NCI-H187 (cell line): Measurements from ENCODE around the gene PLD1.
"Not testable (repeated sequence)": the region's sequence is repeated elsewhere in the genome, so short reads cannot be mapped to it uniquely, and the experiment has no call there.

Experiments
- DNase-seq, 2 experiments: peaks; one replicate each; lab custom pipeline; 2025; lab: John Stamatoyannopoulos, UW

The PLD1 gene

GRCh38 chr3:171699601-171700000, 110.7 kb downstream of the PLD1 start:
- DNase-seq: no peak

DNA sequence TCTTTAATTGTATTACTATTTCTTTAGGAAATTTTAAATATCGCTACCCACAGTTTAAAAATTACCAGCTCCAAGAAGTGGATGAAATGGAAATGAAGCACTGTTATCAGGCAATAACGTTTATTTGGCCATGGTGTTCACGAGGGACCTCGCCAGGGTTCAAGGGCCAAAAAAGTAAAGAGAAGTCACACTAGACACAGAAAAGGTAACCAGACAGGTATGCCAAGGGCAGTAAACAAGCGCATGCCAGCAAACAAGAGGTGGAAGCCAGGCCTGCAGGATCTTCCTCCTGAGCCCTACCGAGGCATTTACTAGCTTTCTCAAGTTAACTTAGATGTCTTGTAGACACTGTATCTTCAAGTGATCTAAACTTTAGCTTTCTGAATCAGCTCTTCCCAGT, 113.5 kb downstream of the PLD1 start:
- DNase-seq: no peak

DNA sequence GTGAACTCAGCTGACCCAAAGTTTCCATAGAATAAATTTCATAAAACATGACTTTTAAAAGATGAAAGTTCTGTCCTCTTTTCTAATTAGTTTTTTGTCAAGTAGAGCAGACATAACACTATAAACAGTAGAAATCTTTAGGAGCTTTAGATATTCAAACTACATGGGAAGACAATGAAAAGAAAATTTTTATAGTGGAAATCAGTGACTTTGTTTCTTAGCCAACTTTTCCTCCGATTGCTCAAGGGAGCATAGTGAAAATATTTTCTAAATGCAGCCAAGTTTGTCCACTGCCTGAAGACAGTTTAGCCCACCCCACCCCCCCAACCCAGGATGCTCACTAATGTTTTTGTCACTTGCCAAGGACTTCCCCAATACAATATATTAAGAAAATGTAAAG, 114.9 kb downstream of the PLD1 start:
- no peak for DNase-seq

DNA sequence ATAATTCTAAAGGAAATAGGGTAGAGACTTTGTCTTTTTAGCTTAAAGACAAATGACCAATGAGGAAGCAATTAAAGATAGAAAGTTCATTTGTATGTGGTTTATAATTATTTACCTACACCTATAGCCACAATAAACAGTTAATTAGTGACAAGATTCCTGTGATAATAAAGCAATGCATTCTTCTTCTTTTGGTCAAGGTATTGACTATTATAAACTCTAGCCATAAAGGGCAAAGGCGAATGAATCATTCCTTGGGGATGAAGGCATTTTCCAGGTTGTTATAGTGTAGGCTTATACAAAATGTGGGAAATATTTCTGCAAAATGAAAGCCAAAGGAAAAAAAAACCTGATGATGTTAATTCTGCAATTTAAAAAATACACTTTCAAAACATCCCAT, 115.4 kb downstream of the PLD1 start:
- DNase-seq: no peak

DNA sequence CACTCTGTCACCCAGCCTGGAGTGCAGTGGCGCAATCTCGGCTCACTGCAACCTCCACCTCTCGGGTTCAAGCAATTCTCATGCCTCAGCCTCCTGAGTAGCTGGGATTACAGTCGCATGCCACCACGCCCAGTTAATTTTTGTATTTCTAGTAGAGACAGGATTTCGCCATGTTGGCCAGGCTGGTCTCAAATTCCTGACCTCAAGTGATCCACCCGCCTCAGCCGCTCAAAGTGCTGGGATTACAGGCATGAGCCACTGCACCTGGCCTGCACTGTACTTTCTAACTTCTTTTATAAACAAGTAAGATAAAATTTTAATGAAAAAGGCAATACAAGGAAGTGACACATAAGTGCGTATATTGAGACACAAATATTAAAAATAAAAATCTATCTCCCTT, 117.7 kb downstream of the PLD1 start:
- not testable (repeated sequence) for DNase-seq

GRCh38 chr3:171691485-171691884, 118.8 kb downstream of the PLD1 start:
- no peak for DNase-seq

DNA sequence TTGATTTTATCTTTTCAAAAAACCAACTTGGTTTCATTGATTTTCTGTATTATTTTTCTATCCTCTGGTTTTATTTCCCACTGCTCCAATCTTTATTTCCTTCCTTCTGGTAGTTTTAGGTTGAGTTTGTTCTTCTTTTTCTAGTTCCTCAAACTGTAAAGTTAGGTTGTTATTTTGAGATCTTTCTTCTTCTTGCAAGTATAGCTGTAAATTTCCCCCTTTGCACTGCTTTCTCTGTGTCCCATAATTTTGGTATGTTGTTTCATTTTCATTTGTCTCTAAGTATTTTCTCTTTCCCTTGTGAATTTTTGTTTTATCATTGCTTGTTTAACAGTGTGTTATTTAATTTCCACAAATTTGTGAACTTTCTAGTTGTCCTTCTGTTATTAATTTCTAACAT, 120.0 kb downstream of the PLD1 start:
- DNase-seq: no peak

DNA sequence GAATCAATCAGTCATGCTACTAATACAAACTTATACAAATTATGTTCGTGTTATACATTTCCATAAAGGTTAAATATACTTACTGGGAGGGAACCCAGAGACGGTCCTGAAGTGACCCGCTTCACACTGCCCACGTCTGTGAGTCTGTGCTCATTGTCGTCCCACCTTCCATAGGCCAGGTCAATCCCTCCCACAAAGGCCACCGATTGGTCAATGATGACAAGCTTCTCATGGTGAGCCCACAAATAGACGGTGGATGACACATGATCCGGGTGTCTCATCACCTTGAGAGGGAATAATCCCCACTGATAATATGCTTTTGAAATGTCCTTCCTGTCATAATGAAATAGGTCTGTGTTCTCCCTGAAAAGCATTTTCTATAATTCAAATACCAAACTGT, 121.7 kb downstream of the PLD1 start:
- DNase-seq: no peak

GRCh38 chr3:171688002-171688401, 122.3 kb downstream of the PLD1 start:
- no peak for DNase-seq

- DNase-seq: no peak
Measured at GRCh38 chr3:171687581-171687980, 122.7 kb downstream of the PLD1 start.

DNA sequence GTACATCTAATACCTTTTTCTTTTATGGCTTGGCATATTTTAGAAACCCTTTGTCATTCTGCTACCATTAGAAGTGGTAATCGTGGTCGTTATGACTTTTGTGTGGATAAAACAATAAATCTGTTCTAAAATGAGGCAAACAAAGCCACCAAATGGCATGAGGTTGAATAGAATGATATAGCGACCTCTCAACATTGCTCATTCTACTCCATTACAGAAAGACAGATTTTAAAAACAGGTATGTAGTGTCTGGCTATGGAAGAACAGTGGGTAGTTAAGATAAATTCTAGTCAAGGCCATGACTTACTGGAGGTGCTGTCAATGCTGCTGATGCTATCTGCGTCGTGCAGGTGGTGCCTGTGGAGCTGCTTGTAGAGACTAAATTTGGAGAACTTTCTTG, 123.2 kb downstream of the PLD1 start:
- DNase-seq: no peak

- no peak for DNase-seq
Measured at GRCh38 chr3:171685116-171685895, 125.0 kb downstream of the PLD1 start.

GRCh38 chr3:171684221-171684620, 126.1 kb downstream of the PLD1 start:
- DNase-seq: no peak

- DNase-seq: no peak
Measured at GRCh38 chr3:171682743-171683142, 127.5 kb downstream of the PLD1 start.

GRCh38 chr3:171680726-171681411, 129.4 kb downstream of the PLD1 start:
- no peak for DNase-seq

GRCh38 chr3:171678971-171679492, 131.3 kb downstream of the PLD1 start:
- no peak for DNase-seq

GRCh38 chr3:171677706-171678105, 132.6 kb downstream of the PLD1 start:
- DNase-seq: no peak

- no peak for DNase-seq
Measured at GRCh38 chr3:171676601-171677175, 133.6 kb downstream of the PLD1 start.

GRCh38 chr3:171673951-171674350, 136.3 kb downstream of the PLD1 start:
- no peak for DNase-seq

- no peak for DNase-seq
Measured at GRCh38 chr3:171672538-171672937, 137.7 kb downstream of the PLD1 start.

GRCh38 chr3:171672124-171672523, 138.2 kb downstream of the PLD1 start:
- no peak for DNase-seq

GRCh38 chr3:171671709-171672108, 138.6 kb downstream of the PLD1 start:
- no peak for DNase-seq

DNA sequence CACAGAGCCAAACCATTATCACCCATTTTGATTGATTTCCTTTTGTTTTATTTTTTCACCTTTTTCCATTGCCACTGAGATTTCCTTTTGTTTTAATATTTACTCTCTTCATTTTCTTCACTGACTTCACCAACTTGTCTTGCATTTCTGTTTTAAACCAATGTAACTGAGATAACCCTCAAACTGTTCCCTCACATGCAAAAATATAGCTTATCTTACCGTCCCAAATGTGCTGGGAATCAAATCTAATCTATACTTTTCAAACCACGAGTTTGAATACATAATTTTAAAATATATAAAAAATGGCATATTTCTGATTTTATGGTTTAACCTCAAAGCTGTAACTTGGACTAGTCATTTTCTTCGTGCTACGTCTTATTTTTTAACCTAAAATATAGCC, 143.8 kb downstream of the PLD1 start:
- no peak for DNase-seq
